Measurements from ENCODE around the gene ADCY10. TPM values are rescaled to one million over a fixed set of nuclear protein-coding genes. Genes with fewer than 3 reads are reported as not detected.

Gene ADCY10
- total RNA-seq, 1 donor from 2014 or later: 1.9 TPM

DNA sequence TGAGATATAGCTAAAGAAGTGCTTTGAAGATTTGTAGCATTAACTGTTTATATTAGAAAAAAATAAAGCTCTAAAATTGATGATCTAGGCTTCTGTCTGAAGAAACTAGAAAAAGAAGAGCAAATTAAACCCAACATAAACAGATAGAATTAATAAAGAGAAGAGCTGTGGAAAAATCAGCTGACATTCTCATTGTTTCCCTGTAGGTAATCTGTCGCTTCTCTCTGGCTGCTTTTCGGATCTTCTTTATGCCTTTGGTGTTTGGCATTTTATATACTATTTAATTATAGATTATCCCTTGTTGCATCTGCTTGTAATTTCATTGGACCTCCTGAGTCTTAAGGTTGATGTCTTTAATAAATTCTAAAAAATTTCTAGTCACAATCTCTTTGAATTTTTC, 132.4 kb downstream of the ADCY10 start:
- DNase-seq (ENCODE audit: low spot score in 2 of 2): no peak
- intact Hi-C loops (cut with DNase I): no loop called here
- H3K4me3 ChIP-seq: no peak overlapping the region
- H3K27ac ChIP-seq: no peak overlapping the region
- H3K4me1 ChIP-seq: no peaks in the 10 kb centered on the region
- no peaks in the 10 kb centered on the region for H3K27me3 ChIP-seq
- no peaks in the 10 kb centered on the region for H3K9me3 ChIP-seq
- peaks cover 0 to 8% of the 10 kb centered on the region in 2 donors for H3K36me3 ChIP-seq
- TF ChIP-seq, protein P1, sequence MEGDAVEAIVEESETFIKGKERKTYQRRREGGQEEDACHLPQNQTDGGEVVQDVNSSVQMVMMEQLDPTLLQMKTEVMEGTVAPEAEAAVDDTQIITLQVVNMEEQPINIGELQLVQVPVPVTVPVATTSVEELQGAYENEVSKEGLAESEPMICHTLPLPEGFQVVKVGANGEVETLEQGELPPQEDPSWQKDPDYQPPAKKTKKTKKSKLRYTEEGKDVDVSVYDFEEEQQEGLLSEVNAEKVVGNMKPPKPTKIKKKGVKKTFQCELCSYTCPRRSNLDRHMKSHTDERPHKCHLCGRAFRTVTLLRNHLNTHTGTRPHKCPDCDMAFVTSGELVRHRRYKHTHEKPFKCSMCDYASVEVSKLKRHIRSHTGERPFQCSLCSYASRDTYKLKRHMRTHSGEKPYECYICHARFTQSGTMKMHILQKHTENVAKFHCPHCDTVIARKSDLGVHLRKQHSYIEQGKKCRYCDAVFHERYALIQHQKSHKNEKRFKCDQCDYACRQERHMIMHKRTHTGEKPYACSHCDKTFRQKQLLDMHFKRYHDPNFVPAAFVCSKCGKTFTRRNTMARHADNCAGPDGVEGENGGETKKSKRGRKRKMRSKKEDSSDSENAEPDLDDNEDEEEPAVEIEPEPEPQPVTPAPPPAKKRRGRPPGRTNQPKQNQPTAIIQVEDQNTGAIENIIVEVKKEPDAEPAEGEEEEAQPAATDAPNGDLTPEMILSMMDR (IDR thresholded peaks at IDR 0.05): no peak

DNA sequence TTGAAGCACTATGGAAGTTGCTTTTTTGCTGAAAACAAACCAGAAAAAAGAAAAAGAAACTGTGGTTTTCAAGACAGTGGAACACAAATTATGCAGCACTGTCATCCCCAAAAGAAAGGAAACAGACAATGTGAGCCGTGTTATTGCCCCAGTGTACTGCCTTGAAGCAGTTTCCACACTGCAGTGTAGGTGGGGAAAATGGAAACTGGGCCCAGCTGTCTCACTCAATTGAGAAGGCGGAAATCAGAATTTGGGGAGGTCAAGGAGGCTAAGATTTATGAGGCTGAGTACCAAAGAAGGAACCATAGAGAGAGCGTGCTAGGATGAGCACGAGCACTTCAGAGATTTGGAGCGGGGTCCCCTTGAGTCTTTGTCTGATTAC, 136.7 kb downstream of the ADCY10 start:
- intact Hi-C loops (cut with DNase I): no loop called here
- DNase-seq (ENCODE audit: low spot score in 2 of 2): no peak
- TF ChIP-seq, protein P1 (IDR thresholded peaks at IDR 0.05): no peak
- no peaks in the 10 kb centered on the region for H3K9me3 ChIP-seq
- H3K36me3 ChIP-seq: peaks cover 0 to 7% of the 10 kb centered on the region in 2 donors
- H3K4me3 ChIP-seq: no peak overlapping the region
- peaks cover 0 to 20% of the 10 kb centered on the region in 2 donors for H3K4me1 ChIP-seq
- H3K27ac ChIP-seq: no peak overlapping the region
- no peaks in the 10 kb centered on the region for H3K27me3 ChIP-seq

DNA sequence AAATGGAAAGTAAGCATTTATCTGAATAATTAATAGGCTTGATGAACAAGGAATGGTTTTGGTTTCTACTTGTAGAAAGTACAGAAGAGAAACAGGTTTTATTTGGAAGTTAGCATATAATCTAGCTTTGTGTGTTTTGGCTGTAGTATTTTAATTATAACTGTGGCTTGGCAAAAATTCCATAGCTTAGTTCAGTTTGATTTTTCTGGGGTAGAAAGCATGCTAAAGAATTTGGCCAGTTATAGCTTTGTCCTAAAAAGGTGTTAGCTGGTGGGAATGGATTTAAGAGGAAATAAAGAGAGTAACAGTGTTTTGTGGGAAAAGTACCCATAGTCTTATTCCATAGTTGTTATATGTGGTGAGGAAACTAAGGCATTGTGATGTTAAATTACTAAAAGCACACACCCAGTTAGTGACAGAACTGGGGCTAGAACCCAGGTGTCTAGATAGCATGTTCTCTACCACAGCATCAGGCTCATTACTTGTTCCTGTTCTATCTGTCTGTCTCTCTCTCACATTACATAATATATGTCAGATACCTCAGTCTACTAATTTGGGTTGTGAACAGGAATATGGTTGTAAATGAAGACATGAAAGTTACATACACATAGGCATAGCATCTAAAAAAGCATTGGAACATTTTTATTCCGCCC, 137.2 kb downstream of the ADCY10 start:
- Histone ChIP-seq H3K4me1 (peaks cover 0 to 20% of the 10 kb centered on the region in 2 donors), H3K27ac (peak overlapping the region; percentile 5 to 8), H3K27me3 (no peaks in the 10 kb centered on the region), H3K9me3 (no peaks in the 10 kb centered on the region), H3K4me3 (no peak overlapping the region), H3K36me3 (peaks cover 0 to 7% of the 10 kb centered on the region in 2 donors)
- DNase-seq (ENCODE audit: low spot score in 2 of 2): no peak
- intact Hi-C loops (cut with DNase I): no loop called here
- TF ChIP-seq, protein P1 (IDR thresholded peaks at IDR 0.05): no peak

DNA sequence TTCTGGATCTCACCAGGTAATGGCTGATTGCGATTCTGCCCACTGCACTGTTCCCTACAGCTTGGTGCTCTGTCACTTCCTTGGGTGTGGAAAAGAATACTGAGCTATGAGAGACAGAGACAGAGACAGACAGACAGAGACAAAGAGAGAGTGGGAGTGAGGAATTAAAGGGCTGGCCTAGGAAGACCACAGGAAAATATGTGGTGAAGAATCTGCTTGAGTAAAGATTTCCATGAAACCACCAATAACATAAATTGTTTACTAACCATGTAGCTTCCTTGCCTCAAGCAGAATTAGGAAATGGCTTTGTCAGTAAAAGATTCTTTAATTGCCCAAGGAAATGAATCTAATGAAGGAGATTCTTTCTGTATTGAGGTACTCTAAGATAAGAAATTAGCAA, 137.8 kb downstream of the ADCY10 start:
- Histone ChIP-seq H3K4me1 (peaks cover 0 to 20% of the 10 kb centered on the region in 2 donors), H3K4me3 (no peak overlapping the region), H3K27me3 (no peaks in the 10 kb centered on the region), H3K36me3 (peaks cover 0 to 7% of the 10 kb centered on the region in 2 donors), H3K27ac (peak overlapping the region; percentile 5 to 8), H3K9me3 (no peaks in the 10 kb centered on the region)
- DNase-seq (ENCODE audit: low spot score in 2 of 2): no peak
- TF ChIP-seq, protein P1 (IDR thresholded peaks at IDR 0.05): no peak
- intact Hi-C loops (cut with DNase I): no loop called here

DNA sequence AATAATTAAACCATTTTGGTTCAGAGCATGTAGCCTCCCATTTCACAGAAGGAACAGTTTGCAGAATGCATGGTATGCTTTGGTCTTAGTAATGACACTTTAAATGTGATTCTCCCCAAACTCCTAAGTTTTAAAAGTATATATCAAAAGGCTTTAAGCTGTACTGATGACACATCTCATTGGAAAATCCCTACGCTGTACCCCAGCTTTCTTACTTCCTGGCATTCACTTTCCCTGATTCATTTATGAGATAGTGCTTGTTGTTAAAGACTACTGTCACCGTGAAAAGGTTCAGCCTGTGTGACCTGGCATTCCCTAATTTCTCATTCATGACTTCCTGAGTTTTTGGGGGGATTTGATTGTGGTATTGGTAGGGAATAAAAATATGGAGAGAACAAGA, 138.8 kb downstream of the ADCY10 start:
- Histone ChIP-seq H3K9me3 (no peaks in the 10 kb centered on the region), H3K4me1 (peaks cover 0 to 20% of the 10 kb centered on the region in 2 donors), H3K36me3 (peaks cover 0 to 2% of the 10 kb centered on the region in 2 donors), H3K27ac (no peak overlapping the region), H3K27me3 (no peaks in the 10 kb centered on the region), H3K4me3 (no peak overlapping the region)
- no peak for DNase-seq (ENCODE audit: low spot score in 2 of 2)
- intact Hi-C loops (cut with DNase I): no loop called here
- TF ChIP-seq, protein P1 (IDR thresholded peaks at IDR 0.05): no peak

Data from ascending aorta (tissue), 2 donors.